HG03520 (cell line): ENCODE results near the gene IFNL3.
"Not testable (repeated sequence)": the region's sequence is repeated elsewhere in the genome, so short reads cannot be mapped to it uniquely, and the experiment has no call there.

Source experiments
- ATAC-seq: cut with Tn5 transposase; IDR thresholded peaks from one replicate; pipeline ENCODE4 v1.9.1; 2021; ENCODE audit warnings: mild to moderate bottlenecking, moderate library complexity; ENCODE audit not compliant: unreplicated experiment

The IFNL3 gene

GRCh38 chr19:39218230-39219007 is 26.4 kb downstream of the IFNL3 start:
- no peak for ATAC-seq

GRCh38 chr19:39217094-39217493 is 27.7 kb downstream of the IFNL3 start:
- ATAC-seq = no peak

GRCh38 chr19:39215323-39215722 is 29.5 kb downstream of the IFNL3 start:
- not testable (repeated sequence) for ATAC-seq

GRCh38 chr19:39212375-39212742 is 32.4 kb downstream of the IFNL3 start:
- ATAC-seq = no peak

- no peak for ATAC-seq
Measured at GRCh38 chr19:39211731-39212374, 33.0 kb downstream of the IFNL3 start.

- ATAC-seq = no peak
Measured at GRCh38 chr19:39209196-39209595, 35.6 kb downstream of the IFNL3 start.

GRCh38 chr19:39208175-39208795 is 36.5 kb downstream of the IFNL3 start:
- no peak for ATAC-seq

- ATAC-seq = no peak
Measured at GRCh38 chr19:39207293-39207836, 37.4 kb downstream of the IFNL3 start.

- no peak for ATAC-seq
Measured at GRCh38 chr19:39206122-39206521, 38.7 kb downstream of the IFNL3 start.

GRCh38 chr19:39205449-39205764 is 39.4 kb downstream of the IFNL3 start:
- ATAC-seq = no peak

- no peak for ATAC-seq
Measured at GRCh38 chr19:39203372-39204341, 41.1 kb downstream of the IFNL3 start, which contains the start of gene SYCN. Gene SYCN, minus strand, starts transcription at chr19:39204263. Its CDS starts 9 bp downstream, at chr19:39204254.

GRCh38 chr19:39202998-39203355 is 41.8 kb downstream of the IFNL3 start:
- ATAC-seq = no peak

- ATAC-seq = no peak
Measured at GRCh38 chr19:39200803-39201115, 44.0 kb downstream of the IFNL3 start.

- no peak for ATAC-seq
Measured at GRCh38 chr19:39200066-39200802, 44.6 kb downstream of the IFNL3 start.

GRCh38 chr19:39199025-39199424 is 45.8 kb downstream of the IFNL3 start:
- no peak for ATAC-seq

GRCh38 chr19:39197808-39198207 is 47.0 kb downstream of the IFNL3 start:
- no peak for ATAC-seq

- ATAC-seq = no peak
Measured at GRCh38 chr19:39196860-39197562, 47.8 kb downstream of the IFNL3 start, which contains the start of gene NCCRP1. Gene NCCRP1, plus strand, starts transcription at chr19:39196964. Its CDS starts 19 bp downstream, at chr19:39196983.

GRCh38 chr19:39196320-39196719 is 48.5 kb downstream of the IFNL3 start:
- ATAC-seq = no peak

- ATAC-seq = no peak
Measured at GRCh38 chr19:39195755-39196154, 49.1 kb downstream of the IFNL3 start.
